IPS-20b (cell line): Measurements from ENCODE around the gene PDS5B.
"Not testable (repeated sequence)": the region's sequence is repeated elsewhere in the genome, so short reads cannot be mapped to it uniquely, and the experiment has no call there.

Source experiments
- H3K27ac ChIP-seq: one replicate; pipeline ENCODE4 v1.5.1; 2013; ENCODE audit warnings: low read length
- H3K27me3 ChIP-seq: 2 replicates; pipeline ENCODE4 v1.6.1; 2013; ENCODE audit warnings: mild to moderate bottlenecking, low read length, inconsistent platforms; ENCODE audit not compliant: insufficient read depth
- H3K36me3 ChIP-seq: 2 replicates; pipeline ENCODE4 v1.6.1; 2013; ENCODE audit warnings: low read depth, mild to moderate bottlenecking, inconsistent platforms, low read length, moderate library complexity; ENCODE audit not compliant: insufficient read depth
- H3K4me1 ChIP-seq: 2 replicates; pipeline ENCODE4 v1.6.1; 2013; ENCODE audit warnings: mild to moderate bottlenecking, control low read depth, inconsistent platforms, low read length, moderate library complexity; ENCODE audit not compliant: insufficient read depth
- H3K4me3 ChIP-seq: 2 replicates; pipeline ENCODE4 v1.5.1; 2013; ENCODE audit warnings: mild to moderate bottlenecking, low read length, inconsistent platforms
- H3K9ac ChIP-seq: 2 replicates; pipeline ENCODE4 v1.6.1; 2013; ENCODE audit warnings: low read depth, mild to moderate bottlenecking, inconsistent platforms, low read length, moderate library complexity
- H3K9me3 ChIP-seq: 2 replicates; pipeline ENCODE4 v1.6.1; 2013; ENCODE audit warnings: mild to moderate bottlenecking, low read depth, low read length, inconsistent platforms; ENCODE audit not compliant: insufficient read depth

The PDS5B gene

DNA sequence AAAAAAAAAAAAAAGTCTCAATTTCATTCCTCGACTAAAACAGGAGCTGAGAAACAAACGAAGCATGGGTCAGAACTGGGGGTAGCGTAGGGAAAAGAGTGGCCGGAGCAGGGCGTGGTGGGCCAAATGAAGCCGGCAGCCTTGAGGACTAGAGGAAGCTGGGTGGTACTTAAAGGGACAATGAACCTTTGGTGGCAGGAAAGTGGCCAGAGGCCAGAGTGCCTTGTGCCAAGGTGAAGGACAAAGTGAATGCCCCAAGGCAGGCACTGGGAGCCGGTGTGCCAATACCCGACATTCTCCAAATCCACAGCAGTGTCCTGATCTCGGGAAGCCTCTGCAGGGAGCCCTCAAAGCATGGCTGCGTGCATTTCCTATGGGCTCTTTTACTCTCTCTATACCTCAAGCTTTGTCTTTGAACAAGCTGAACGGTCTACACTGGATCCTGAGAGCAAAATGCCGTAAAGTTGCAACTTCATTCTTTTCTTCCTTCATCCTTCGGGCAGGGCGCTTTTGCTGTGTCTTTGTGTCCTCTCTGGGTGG lies 235.0 kb downstream of the PDS5B start:
- no peaks in the 10 kb centered on the region for H3K36me3 ChIP-seq
- no peaks in the 10 kb centered on the region for H3K9me3 ChIP-seq
- no peaks in the 10 kb centered on the region for H3K27me3 ChIP-seq
- no peak overlapping the region for H3K9ac ChIP-seq
- H3K27ac ChIP-seq, result no peak overlapping the region
- peaks cover 8% of the 10 kb centered on the region for H3K4me1 ChIP-seq
- H3K4me3 ChIP-seq, result no peak overlapping the region

- H3K27me3 ChIP-seq, result no peaks in the 10 kb centered on the region
- no peaks in the 10 kb centered on the region for H3K36me3 ChIP-seq
These were observed 236.5 kb downstream of the PDS5B start for GRCh38 chr13:32822771-32823170.

DNA sequence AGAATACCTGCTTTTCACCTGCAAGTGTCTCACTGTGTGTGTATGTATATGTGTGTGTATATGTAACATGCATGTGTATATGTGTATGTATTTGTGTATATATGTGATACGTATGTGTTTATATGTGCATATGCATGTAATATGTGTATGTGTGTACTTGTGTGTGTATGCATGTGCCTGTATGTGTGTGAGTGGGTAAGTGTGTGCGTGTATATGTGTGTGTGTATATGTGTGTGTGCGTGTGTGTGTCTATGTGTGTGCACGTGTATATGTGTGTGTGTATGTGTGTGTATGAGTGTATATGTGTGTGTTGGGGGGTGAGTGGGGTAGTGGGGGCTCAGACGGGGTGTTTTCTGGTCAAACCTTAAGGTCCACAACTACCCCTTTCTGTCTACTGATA lies 237.3 kb downstream of the PDS5B start:
- H3K4me1 ChIP-seq, result peaks cover 8% of the 10 kb centered on the region
- no peaks in the 10 kb centered on the region for H3K9me3 ChIP-seq
- H3K9ac ChIP-seq, result no peak overlapping the region
- H3K27me3 ChIP-seq, result no peaks in the 10 kb centered on the region
- no peak overlapping the region for H3K4me3 ChIP-seq
- H3K36me3 ChIP-seq, result no peaks in the 10 kb centered on the region
- no peak overlapping the region for H3K27ac ChIP-seq

More at GRCh38 chr13:32822771-32823170, 236.5 kb downstream of the PDS5B start:
- Histone ChIP-seq H3K4me3 (no peak overlapping the region), H3K4me1 (peaks cover 8% of the 10 kb centered on the region), H3K27ac (no peak overlapping the region), H3K9me3 (no peaks in the 10 kb centered on the region), H3K9ac (no peak overlapping the region)

DNA sequence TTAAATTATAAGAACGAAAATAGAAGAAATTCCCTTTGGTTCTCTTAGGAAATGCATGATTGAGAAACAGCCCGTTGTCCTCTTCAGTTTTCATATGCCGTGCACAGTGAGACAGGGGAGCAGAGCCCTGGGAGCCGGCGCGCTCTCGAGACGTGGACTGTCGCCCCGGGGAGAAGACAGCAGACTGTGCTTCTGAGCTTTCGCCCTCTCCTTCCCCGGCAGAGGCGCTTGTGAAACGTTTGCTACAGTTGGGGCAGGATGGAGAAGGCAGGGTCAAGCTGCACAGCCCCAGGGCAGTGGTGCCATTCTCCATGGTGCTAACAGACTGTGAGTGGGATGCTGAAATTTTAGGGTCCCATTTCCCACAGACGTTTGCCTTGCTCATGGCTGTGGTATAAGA lies 237.8 kb downstream of the PDS5B start:
- Histone ChIP-seq H3K27me3 (no peaks in the 10 kb centered on the region), H3K4me3 (no peak overlapping the region), H3K9me3 (no peaks in the 10 kb centered on the region), H3K9ac (no peak overlapping the region), H3K4me1 (peaks cover 8% of the 10 kb centered on the region), H3K27ac (no peak overlapping the region), H3K36me3 (no peaks in the 10 kb centered on the region)

DNA sequence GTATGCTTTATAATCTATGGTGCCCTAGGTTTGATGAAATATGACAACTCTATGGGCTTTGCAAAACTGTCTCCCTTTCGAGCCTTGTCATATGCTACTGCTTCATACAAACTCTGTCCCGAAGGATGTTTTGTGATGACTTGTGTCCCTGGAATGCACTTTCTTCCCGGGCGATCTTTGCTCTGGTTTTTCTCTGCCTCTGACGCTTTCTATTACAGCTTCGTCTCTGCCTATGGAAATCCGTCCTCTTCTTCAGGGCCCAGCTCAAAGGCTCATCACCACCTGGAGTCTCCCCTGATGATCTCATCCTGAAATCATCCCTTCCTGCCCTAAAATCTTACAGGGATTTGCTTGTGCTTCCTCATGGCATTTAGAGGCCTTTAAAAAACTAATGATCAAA lies 238.4 kb downstream of the PDS5B start:
- no peaks in the 10 kb centered on the region for H3K9me3 ChIP-seq
- no peak overlapping the region for H3K27ac ChIP-seq
- no peak overlapping the region for H3K9ac ChIP-seq
- H3K27me3 ChIP-seq, result no peaks in the 10 kb centered on the region
- no peak overlapping the region for H3K4me3 ChIP-seq
- no peaks in the 10 kb centered on the region for H3K36me3 ChIP-seq
- H3K4me1 ChIP-seq, result peaks cover 13% of the 10 kb centered on the region

DNA sequence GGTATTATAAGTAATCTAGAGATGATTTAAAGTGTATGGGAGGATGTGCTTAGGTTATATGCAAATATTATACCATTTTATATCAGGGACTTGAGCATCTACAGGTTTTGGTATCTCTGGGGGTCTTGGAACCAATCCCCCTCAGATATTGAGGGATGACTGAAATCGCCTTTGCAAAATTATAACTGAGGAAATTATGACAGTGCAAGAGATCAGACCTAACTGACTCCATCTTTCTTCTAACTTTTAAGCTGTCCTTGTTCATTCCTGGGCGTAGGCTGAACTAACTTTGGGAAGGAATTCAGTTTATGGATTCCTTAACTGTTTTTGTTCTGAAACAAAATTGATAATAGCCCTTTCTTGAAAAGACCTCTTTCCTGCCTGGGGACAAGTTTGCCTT lies 239.2 kb downstream of the PDS5B start:
- H3K36me3 ChIP-seq, result no peaks in the 10 kb centered on the region
- H3K4me3 ChIP-seq, result no peak overlapping the region
- H3K9me3 ChIP-seq, result no peaks in the 10 kb centered on the region
- no peak overlapping the region for H3K9ac ChIP-seq
- H3K27ac ChIP-seq, result no peak overlapping the region
- H3K27me3 ChIP-seq, result no peaks in the 10 kb centered on the region
- H3K4me1 ChIP-seq, result peaks cover 19% of the 10 kb centered on the region

DNA sequence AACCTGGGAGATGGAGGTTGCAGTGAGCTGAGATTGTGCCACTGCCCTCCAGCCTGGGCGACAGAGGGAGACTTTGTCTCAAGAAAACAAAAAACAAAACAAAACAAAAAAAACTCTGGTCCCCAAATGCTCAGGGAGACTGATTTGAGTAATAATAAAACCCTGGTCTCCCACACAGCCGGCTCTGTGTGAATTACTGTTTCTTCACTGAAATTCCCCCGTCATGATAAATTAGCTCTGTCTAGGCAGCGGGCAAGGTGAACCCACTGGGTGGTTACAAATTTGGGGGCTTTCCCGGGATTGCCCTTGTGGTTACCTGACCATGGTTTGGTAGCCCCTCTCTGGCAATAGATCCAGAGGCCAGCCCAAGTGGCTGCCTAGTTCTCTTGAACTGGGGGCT lies 240.1 kb downstream of the PDS5B start:
- not testable (repeated sequence) for H3K9me3 ChIP-seq, H3K9ac ChIP-seq, H3K27me3 ChIP-seq, H3K36me3 ChIP-seq, H3K4me3 ChIP-seq, H3K27ac ChIP-seq
- H3K4me1 ChIP-seq, result peaks cover 19% of the 10 kb centered on the region
